Calu3 (cell line): ENCODE data around the gene TMEM229A. TPM values are rescaled to one million over a fixed set of nuclear protein-coding genes. Genes with fewer than 3 reads are reported as not detected.

Source experiments
- BruUV-seq: library from RNA; stranded (reverse); fragments of 400-500 nt; replicated peaks from 2 replicates; lab custom pipeline; 2021; lab: Mats Ljungman, UMichigan
- CTCF ChIA-PET: fragments of 300-600 bp; sonication (Branson Sonifier 250); formaldehyde crosslinking; loops from one replicate; lab custom pipeline; 2022; ENCODE audit warnings: antibody characterized with exemption; lab: Charles Lee
- DNase-seq: peaks from one replicate; pipeline ENCODE4 v3.0.0; 2022
- H3K27ac Mint-ChIP-seq: one replicate; pipeline ENCODE4 v1.8.0; 2022; ENCODE audit warnings: mixed read lengths; ENCODE audit not compliant: unreplicated experiment
- H3K27me3 Mint-ChIP-seq: one replicate; pipeline ENCODE4 v1.8.0; 2022; ENCODE audit warnings: mixed read lengths; ENCODE audit not compliant: unreplicated experiment
- H3K36me3 Mint-ChIP-seq: one replicate; pipeline ENCODE4 v1.8.0; 2022; ENCODE audit warnings: mild to moderate bottlenecking, moderate library complexity, mixed read lengths; ENCODE audit not compliant: insufficient read depth, unreplicated experiment
- H3K4me1 Mint-ChIP-seq: one replicate; pipeline ENCODE4 v1.8.0; 2022; ENCODE audit warnings: mild to moderate bottlenecking, low read depth, mixed read lengths; ENCODE audit not compliant: unreplicated experiment
- H3K4me3 Mint-ChIP-seq: one replicate; pipeline ENCODE4 v1.8.0; 2022; ENCODE audit warnings: mild to moderate bottlenecking, low read depth, moderate library complexity, mixed read lengths; ENCODE audit not compliant: unreplicated experiment
- H3K9me3 Mint-ChIP-seq: one replicate; pipeline ENCODE4 v1.8.0; 2022; ENCODE audit warnings: low read depth, mixed read lengths; ENCODE audit not compliant: unreplicated experiment
- intact Hi-C: fragments of 100-400 bp; cut with micrococcal nuclease; formaldehyde crosslinking; loops from one replicate; pipeline ENCODE4 v1.10.0; 2022; ENCODE audit not compliant: unreplicated experiment
- total RNA-seq: library from RNA; stranded (reverse); gene quantifications from 2 replicates; pipeline ENCODE4 v1.2.3, GENCODE V29; 2022
- TF ChIP-seq, protein P1 (sequence below): fragments of 200-600 bp; IDR thresholded peaks from one replicate; pipeline ENCODE4 v1.8.0; 2022; ENCODE audit warnings: antibody characterized with exemption; ENCODE audit not compliant: unreplicated experiment

TMEM229A gene
- total RNA-seq, 1 experiment from 2014 or later = not detected

DNA sequence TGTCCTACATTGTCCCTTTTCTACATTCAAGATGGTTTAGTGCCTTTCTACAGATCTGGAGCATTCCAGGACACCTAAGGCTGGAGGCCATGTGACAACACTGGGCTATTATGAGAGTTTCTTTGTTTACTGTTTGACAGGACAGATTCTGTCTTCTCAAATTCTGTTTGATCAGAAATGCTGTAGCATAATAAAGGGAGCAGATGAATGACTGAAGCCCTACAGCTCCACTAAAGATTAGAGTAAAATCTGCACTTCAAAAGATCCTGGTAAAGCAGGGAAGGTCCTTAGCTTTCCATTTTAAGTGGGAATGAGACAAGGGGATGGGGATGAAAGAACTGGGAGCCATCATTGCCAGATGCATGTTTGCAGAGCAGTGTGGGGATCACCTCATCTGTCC, 38.4 kb downstream of the TMEM229A start:
- no TSS peak for BruUV-seq

DNA sequence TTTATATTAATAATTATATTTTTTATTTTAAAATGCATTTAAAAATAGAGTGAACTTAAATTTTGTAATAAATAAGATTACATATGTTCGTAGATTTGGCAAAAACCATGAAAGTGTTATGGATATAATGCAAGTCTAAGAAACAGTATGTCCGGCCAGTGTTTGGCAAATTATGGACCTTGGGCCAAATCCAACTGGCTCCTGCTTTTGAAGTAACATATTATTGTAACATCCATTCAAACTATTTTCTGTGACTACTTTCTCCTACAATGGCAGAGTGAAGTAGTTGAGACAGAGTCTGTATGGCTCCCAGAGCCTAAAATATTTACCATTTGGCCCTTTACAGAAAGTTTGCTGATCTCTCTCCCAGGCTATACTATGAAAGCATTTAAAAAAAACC, 38.9 kb downstream of the TMEM229A start:
- no TSS peak for BruUV-seq
- H3K9me3 Mint-ChIP-seq = no peaks in the 10 kb centered on the region
- H3K36me3 Mint-ChIP-seq = no peaks in the 10 kb centered on the region
- no peak overlapping the region for H3K4me3 Mint-ChIP-seq
- intact Hi-C loops = loop anchor here (10.0 kb wide), 1 partner anchor 61 kb away; no protein-coding TSS in a partner anchor
- H3K4me1 Mint-ChIP-seq = no peaks in the 10 kb centered on the region
- H3K27me3 Mint-ChIP-seq = peaks cover 33% of the 10 kb centered on the region
- no peak for DNase-seq
- CTCF ChIA-PET = no interaction called here
- no peak overlapping the region for H3K27ac Mint-ChIP-seq
- TF ChIP-seq, protein P1, sequence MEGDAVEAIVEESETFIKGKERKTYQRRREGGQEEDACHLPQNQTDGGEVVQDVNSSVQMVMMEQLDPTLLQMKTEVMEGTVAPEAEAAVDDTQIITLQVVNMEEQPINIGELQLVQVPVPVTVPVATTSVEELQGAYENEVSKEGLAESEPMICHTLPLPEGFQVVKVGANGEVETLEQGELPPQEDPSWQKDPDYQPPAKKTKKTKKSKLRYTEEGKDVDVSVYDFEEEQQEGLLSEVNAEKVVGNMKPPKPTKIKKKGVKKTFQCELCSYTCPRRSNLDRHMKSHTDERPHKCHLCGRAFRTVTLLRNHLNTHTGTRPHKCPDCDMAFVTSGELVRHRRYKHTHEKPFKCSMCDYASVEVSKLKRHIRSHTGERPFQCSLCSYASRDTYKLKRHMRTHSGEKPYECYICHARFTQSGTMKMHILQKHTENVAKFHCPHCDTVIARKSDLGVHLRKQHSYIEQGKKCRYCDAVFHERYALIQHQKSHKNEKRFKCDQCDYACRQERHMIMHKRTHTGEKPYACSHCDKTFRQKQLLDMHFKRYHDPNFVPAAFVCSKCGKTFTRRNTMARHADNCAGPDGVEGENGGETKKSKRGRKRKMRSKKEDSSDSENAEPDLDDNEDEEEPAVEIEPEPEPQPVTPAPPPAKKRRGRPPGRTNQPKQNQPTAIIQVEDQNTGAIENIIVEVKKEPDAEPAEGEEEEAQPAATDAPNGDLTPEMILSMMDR = no peak

More for the DNA sequence above, 38.4 kb downstream of the TMEM229A start:
- Mint-ChIP-seq H3K9me3 (no peaks in the 10 kb centered on the region), H3K4me1 (no peaks in the 10 kb centered on the region), H3K27ac (no peak overlapping the region), H3K27me3 (peaks cover 37% of the 10 kb centered on the region), H3K36me3 (no peaks in the 10 kb centered on the region), H3K4me3 (no peak overlapping the region)
- DNase-seq = no peak
- CTCF ChIA-PET = no interaction called here
- intact Hi-C loops = loop anchor here (10.0 kb wide), 1 partner anchor 60 kb away; no protein-coding TSS in a partner anchor
- TF ChIP-seq, protein P1 = no peak

DNA sequence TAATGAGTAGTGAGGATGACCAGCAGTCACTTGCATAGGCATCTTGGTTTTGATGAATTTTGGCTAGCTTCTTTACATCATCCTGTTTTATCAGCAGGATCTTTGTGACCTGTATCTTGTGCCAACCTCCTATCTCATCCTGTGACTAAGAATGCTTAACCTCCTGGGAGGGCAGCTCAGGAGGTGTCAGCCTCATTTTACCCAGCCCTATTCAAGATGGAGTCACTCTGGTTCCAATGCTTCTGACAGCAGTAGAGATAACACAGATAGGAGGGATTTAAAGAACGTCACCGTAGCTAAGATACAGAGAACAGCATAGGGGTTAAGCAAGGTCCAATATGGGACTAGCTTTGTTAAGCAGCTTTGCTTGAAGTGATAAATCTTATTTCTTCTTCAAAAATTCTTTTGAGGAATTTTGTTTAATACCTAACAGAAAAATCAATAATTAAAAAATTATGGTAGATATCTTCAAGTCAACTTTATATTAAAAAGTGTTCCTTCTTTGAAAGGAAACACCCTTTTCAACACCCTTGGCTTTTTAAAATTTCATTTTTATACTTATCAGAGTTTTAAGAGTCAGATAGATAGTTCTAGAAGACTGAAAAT, 39.9 kb downstream of the TMEM229A start:
- no peak for DNase-seq
- no TSS peak for BruUV-seq
- Mint-ChIP-seq H3K9me3 (no peaks in the 10 kb centered on the region), H3K36me3 (no peaks in the 10 kb centered on the region), H3K27me3 (peaks cover 24% of the 10 kb centered on the region), H3K27ac (no peak overlapping the region), H3K4me3 (no peak overlapping the region), H3K4me1 (no peaks in the 10 kb centered on the region)
- intact Hi-C loops = loop anchor here (10.0 kb wide), 1 partner anchor 62 kb away; no protein-coding TSS in a partner anchor
- CTCF ChIA-PET = interaction anchor here (0.6 kb wide), 1 partner anchor 20 kb away, joined by 3 read pairs; no protein-coding TSS in a partner anchor
- TF ChIP-seq, protein P1 = no peak

DNA sequence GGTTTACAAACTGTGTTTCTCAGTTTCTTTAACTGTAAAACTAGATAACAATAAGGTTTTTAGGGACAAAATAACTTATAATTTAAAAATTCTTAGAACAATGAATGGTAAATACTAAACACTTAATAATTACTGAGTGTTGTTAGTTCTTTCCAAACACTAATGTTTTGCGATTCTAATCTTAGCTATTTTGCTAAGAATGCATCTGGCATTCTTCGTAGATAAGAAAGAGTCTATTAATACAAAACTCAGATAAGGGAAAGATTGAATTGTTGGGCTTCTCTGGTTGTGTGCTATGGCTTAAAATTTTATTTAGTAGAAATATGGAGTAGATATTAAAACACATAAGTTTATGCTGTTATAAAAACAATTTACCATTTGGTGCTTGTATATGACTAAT, 45.4 kb downstream of the TMEM229A start:
- Mint-ChIP-seq H3K9me3 (no peaks in the 10 kb centered on the region), H3K36me3 (no peaks in the 10 kb centered on the region), H3K4me1 (no peaks in the 10 kb centered on the region), H3K27me3 (peaks cover 16% of the 10 kb centered on the region), H3K4me3 (no peak overlapping the region), H3K27ac (no peak overlapping the region)
- intact Hi-C loops = no loop called here
- TF ChIP-seq, protein P1 = no peak
- DNase-seq = no peak
- CTCF ChIA-PET = no interaction called here
- BruUV-seq = no TSS peak

Other genes starting within 250 kb of the TMEM229A start
- gene HYAL4, start 187.9 kb downstream of the TMEM229A start, total RNA-seq = not detected in 2 replicates
- not detected in 2 replicates for gene SPAM1, start 107.8 kb downstream of the TMEM229A start, total RNA-seq